HG02970 (cell line): ENCODE measurements around the gene C21orf58.
"Not testable (repeated sequence)": the region's sequence is repeated elsewhere in the genome, so short reads cannot be mapped to it uniquely, and the experiment has no call there.

ENCODE experiments used
- ATAC-seq: cut with Tn5 transposase; IDR thresholded peaks from one replicate; pipeline ENCODE4 v1.9.1; 2021; ENCODE audit warnings: mild to moderate bottlenecking, moderate library complexity, moderate number of reproducible peaks; ENCODE audit not compliant: unreplicated experiment, low FRiP score

Gene C21orf58

DNA sequence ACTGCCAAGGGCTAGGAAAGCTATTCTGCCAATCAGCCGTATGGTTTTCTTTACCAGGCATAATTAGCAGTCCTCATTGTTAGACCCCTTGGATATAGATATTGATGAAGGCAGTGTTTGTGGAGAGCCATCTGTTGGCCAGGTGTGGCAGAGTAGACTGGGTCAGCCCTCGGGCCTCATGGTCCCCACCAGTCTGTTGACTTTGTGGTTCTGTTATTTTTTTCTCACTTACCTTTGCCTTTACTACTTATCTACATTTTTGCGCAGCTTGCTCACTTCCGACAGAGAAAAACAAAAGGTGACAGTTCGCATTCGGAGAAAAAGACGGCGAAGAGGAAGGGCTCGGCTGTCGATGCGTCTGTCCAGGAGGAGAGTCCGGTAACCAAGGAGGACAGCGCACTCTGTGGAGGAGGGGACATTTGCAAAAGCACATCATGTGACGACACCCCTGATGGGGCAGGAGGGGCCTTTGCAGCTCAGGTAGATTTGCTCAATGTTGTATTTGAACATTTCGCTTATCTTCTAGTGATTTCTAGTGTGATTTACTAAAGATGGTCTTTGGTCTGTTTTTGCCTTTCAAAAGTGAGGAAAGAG is 2.5 kb upstream of the C21orf58 start:
- ATAC-seq: no peak

DNA sequence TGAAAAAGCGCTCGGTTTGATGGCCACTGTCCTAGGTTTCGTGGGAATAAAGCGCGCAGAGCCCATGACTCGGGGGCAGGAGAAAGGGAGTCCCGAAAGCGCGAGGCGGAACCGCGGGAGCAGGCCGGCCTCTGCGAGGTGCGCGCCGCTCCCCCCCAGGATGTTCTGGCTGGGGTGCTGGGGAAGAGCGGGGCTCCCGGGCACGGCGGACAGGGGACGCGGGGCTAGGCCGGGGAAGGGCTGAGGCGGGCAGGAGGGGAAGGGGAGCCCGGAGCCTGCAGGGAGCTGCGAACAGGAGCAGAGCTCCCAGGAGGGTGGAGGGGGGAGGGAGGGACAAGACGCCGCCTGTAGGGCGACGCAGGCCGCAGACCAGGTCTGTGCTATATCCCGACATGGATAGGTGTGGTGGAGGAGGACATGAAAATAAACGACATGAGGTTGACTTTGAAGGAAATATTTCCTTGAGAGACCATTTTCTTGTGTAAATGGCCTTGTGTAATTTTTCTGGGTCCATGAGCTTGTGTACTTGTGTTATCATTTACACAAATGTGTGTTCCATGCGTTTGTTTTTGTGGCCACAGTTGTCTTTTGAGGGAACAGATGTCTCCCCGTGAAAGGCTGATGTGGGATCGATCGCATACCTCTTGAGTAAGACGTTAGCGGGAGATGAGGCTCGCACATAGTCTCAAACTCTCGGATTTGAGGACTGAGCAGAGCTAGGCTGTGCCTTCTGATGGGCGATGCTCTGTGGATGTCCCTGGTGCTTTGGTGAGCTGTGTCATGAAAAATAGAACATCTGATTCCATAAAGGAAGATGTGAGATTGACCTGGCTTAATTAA is 1.6 kb upstream of the C21orf58 start:
- ATAC-seq: no peak

DNA sequence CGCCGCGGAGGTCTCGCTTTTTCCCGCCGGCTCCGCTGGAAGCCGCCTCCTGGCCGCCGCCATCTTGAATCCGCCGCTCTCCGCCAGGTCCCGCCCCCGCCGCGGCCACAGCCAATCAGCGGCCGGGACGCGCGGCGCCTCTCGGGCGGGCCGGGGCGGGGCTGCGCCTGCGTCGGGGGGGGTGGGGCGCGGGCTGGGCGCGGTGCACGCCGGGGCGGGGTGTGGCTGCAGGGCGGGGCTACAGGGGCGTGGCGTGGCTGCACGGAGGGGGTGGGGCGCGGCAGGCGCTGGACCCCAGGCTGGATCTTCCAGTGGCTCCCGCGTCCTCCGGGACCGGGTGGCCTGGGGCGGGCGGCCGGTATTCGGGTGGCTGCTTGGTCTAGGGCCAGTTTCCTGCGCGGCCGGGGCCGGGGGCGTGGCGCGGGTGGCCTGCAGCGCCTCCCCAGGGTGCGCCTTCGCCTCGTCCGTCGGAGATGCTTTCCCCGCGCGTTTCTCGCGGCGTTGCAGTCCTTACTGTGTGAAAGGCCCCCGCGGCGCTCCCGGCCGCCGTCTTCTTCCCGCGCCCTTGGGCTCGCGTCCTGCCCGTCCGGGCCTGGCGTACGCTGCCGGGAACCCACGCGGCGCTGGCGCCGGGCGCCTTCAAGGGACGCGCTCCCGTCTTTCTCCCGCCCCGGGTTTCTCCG is 861 bp upstream of the C21orf58 start:
- ATAC-seq: peak; percentile 46

DNA sequence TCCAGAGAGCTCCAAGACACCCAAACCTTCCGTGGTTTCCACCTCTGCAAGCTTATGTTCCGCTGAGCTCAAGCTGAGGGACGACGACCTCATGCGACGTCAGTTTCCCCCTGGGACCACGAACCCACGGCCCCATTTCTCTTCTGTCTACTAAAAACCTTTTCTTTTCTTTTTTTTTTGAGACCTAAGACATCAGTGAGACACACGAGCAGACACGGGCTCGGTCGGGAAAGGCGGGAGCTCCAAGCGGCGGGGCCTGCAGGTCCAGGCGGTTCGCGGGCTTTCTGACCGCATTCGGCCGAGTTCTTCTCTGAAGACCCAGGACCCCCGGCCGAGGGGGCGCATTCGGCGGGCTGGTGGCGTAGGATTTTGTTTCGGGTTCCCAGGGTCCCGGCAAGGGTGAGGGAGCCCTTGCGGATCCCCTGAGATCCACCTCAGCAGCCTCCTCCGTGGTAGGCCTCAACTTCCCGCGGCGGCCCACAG is 402 bp downstream of the C21orf58 start:
- ATAC-seq: no peak

DNA sequence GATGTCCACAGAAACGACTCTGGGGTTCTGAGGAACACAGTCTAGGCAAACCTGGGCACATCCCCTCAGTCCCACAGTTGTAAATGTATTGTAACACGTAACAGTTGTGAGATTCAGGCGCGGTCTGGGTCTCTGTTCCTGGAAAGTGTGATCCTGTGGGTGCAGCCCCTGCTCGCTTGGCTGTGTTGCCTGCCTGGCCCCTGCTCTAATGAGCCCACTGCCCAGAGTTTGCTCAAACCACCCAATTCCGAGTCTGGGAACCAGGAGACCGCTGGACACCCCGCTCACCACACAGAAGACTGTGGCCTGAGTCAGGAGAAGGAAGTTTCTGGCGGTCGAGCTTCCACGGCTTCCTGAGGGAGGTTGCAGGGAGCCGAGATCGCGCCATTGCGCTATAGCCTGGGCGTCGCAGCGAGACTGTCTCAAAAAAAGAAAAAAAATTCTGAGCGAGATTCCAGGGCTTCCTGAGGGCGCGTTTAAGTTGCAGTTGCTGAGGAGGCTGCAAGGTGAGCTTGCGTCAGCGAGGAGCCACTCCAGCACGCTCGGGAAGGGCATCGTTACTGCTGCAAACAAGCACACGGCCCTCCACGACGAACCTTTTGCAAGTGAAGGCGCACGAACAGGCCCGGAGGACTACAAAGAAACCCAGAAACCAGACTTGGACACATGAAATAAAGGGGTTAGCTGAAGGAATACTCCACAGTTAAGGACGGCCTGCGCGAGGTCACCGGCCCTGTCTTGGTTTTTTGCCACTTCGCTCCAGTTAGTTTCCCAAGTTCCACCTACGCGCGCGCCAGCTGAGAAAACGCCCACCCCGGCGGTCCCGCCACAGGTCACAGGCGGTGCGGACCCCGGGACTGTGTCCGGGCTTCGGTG is 1.1 kb downstream of the C21orf58 start:
- ATAC-seq: no peak

DNA sequence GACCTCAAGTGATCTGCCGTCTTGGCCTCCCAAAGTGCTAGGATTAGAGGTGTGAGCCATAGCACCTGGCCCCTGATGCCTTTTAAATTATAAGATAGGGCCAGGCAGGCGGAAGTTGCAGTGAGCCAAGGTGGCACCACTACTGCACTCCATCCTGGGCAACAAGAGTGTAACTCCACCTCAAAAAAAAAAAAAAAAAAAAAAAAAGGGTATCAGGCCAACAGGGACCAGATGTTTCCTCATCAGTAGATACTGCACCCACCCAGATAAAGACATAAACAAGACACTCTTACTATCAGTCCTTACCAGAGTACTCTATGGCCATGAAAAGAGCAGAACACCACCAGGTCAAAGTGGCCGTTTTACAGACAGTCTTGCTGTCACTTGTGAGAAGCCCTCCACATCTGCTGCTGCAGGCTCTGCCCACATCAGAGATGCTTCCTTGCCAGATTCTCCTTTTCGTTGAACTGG is 3.3 kb downstream of the C21orf58 start:
- ATAC-seq: no peak

DNA sequence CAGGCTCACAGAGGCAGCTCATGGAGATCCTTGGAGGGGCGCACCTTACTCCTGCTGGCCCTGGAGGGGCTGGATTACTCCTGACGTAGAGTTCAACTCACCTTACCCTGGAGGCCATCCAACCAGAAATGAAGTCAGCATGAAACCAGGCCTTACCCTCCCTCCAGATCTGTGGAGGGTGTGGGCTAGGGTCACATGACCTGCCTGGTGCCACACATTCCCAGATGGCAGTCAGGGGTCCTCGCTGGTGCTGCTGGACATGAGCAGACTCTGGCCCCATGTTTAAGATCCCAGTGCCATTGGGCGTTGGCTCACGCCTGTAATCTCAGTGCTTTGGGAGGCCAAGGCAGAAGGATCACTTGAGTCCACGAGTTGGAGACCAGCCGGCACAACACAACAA is 4.5 kb downstream of the C21orf58 start:
- no peak for ATAC-seq

DNA sequence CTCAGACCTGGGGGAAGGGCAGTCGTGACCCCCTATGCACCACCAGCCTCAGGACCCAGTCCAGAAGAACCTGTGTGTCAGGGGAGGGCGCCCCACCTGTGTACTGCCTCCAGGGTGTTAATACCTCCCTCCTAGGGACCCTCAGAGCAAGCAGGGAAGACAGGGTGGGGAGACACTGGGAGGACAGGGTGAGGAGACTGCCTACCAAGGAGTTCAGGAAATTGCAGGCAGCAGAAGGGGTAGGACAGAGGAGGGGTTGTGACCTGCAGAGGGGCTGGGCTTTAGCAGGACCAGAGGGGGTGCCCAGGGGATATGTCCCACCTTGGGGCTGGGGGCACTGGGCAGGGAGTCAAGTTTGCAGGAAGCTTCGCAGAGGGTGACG is 5.2 kb downstream of the C21orf58 start:
- no peak for ATAC-seq

DNA sequence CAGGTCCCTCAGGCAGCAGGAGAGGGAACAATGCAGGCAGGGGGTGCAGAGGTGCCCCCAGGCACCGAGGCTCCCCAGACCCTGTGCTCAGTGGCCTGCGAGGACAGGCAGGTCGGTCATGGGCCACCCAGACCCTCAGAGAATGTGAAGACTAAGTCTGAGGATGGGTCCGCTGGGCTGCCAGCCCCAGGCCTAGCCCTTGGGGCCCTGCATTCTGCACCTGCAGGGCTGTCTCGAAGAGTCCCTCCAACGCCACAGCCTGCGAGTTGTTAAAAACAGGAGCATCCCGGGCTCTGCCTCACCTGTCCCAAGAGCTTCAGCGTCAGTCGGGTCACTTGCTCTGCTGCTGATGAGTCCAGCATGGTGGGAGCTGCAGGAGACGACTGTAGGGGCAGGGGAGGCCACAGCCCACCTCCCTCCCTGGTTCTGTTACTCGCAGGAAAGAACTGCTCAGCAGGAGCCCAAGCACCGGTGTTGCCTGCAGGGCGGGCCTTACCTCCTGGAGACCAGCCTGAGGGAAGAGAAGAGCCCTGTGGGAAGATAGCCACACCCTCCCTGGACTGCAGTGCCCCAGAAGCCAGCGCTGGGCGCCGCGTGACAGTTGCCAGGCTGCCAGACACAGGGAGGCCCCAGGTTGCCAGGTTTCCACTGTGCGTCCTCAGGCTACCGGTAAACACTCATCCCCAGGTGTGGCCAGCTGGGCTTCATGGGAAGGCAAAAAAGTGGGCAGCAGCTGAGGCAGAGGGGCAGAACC is 5.8 kb downstream of the C21orf58 start:
- ATAC-seq: no peak

DNA sequence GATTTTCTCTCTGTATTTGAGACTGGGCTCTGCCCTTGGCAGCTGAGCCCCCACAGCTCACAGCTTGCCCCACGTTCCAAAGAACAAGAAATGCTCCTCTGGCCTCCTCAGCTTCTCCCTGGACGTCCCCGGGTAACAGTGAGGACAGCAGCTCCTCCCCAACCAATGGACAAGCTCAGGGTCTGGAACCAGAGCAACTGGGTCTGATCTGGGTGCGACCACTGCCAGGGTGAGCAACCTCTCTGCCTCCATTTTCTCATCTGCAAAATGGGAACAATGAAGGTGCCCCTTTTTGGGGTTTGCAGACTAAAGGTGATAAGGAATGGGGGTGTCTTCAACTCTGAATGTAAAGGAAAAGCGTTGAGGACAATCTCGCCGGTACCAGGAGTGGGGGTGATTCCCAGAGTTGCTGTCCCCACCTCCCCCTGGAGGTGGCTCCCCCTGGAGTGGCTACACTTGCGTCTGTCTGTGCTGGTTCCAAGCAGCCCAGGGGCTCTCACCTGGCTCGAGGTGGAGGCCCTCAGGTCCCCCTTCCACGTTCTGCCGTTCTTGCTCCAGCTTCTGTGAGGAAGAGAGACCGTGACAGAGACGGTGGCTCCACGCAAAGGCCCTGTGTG is 6.9 kb downstream of the C21orf58 start:
- no peak for ATAC-seq

DNA sequence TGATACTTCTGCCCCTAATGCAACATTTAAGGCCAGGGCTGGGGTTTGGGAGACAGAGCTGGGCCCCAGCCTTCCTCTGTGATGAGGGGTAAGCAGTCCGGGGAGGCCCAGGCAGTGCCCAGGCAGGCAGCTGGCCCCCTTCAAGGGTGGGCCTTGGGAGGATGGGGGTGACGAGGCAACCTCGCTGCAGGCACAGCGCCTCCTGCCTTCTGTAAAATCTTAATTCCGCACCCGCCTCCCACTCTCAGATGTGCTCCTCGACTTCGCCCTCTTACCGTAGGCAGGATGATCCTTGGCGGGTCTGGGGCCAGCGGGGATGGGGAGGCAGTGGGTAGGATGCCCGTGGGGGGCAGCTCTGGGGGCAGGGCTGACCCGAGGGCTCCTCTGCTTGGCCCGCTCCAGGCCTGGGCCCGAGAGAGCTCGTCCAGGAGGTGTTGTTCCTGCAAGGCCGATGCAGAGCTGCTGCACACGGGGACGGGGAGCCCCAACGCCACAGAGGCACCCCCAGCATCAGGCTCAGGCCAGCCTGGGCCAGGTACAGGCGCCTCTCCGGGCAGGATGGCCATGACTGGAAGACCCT is 9.1 kb downstream of the C21orf58 start:
- no peak for ATAC-seq

DNA sequence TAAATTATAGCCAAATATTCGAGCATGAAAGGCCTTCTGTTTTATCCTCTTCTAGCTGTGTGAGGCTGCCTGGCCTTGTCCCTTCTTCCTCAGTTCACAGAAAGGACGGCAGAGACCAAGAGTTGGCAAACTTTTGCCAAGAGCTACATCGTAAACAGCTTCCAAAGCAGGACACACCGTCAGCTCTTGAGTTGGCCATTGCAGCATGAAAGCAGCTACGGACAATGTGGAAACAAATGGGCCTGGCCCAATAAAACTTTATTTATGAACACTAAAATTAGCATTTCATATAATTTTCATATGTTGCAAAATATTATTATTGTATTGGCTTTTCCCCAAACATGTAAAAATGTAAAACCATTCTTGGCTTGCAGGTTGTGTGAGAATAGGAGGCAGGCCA is 10.7 kb downstream of the C21orf58 start:
- no peak for ATAC-seq

DNA sequence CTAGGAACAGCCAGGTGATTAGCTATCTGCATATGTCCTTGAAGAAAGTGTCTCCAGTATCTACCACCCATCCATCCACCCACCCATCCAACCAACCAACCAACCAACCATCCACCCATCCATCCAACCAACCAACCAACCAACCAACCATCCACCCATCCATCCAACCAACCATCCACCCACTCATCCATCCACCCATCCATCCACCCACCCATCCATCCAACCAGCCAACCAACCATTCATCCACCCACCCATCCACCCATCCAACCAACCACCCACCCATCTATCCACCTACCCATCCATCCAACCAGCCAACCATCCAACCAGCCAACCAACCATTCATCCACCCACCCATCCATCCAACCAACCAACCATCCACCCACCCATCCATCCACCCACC is 12.1 kb downstream of the C21orf58 start:
- ATAC-seq: no peak

DNA sequence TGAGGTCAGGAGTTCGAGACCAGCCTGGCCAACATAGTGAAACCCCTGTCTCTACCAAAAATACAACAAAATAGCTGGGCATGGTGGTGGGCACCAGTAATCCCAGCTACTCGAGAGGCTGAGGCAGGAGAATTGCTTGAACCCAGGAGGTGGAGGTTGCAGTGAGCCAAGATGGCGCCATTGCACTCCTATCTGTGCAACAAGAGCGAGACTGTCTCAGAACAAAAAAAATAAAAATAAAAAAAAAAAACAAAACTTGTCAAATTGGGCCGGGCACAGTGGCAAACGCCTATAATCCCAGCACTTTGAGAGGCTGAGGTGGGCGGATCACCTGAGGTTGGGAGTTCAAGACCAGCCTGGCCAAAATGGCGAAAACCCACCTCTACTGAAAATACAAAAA is 13.4 kb downstream of the C21orf58 start:
- ATAC-seq: not testable (repeated sequence)

DNA sequence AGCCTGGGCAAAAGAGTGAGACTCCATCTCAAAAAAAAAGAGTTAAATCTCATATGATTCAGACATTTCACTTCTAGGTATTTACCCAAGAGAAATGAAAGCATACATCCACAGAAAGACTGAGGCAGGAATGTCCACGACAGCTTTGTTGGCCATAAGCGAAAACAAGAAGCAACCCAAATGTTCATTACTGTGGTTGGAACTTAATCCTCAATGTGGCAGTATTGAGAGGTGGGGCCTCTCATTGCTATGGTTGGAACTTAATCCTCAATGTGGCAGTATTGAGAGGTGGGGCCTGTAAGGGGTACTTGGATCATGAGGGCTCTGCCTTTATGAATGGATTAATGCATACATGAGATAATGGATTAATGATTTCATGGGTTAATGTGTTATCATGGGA is 15.2 kb downstream of the C21orf58 start:
- no peak for ATAC-seq

DNA sequence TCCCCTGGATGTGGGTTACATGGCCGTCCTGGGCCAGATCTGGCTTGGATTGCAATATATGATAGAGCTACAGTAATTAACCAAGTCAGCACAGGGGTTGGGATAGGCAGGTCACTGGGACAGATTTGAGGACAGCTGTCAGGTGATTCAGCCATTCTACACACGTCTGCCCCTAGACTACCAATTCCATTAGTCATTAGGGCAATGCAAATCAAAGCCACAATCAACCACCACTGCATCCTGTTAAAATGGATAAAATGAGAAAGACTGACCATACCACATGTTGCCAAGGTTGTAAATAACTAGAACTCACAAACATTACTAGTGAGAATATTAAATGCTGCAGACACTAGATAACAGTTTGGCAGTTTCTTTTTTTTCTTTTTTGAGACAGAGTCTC is 16.0 kb downstream of the C21orf58 start:
- ATAC-seq: no peak

DNA sequence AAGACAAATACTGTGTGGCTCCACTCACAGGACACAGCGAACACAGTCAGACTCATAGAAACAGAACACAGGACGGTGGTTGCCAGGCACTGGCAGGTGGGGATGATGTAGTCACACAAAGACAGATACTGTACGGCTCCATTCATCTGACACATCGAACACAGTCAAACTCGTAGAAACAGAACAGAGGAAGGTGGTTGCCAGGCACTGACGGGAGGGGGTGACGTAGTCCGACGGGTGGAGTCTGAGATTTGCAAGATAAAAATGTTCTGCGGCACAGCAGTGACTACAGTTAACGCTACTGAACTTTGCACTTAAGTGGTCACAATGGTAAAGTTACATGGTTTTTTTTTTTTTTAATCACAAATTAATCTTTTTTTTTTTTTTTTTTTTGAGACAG is 18.7 kb downstream of the C21orf58 start:
- no peak for ATAC-seq

DNA sequence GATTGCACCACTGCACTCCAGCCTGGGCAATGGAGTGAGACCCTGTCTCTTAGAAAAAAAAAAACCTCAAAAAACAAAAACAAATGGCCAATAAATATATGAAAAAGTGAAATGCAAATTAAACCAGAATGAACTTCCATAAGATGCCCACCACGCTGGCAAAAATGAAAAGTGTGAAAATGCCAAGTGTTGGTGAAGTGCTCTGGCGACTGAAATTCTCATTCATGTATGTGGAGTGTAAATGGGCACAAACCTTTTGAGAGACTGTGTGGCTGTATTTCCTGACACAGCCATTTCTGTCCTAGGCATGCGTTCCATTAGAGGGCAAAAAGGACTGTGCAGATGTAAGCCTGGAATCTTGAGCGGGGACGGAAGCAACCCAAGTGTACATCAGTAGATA is 19.2 kb downstream of the C21orf58 start:
- ATAC-seq: no peak

DNA sequence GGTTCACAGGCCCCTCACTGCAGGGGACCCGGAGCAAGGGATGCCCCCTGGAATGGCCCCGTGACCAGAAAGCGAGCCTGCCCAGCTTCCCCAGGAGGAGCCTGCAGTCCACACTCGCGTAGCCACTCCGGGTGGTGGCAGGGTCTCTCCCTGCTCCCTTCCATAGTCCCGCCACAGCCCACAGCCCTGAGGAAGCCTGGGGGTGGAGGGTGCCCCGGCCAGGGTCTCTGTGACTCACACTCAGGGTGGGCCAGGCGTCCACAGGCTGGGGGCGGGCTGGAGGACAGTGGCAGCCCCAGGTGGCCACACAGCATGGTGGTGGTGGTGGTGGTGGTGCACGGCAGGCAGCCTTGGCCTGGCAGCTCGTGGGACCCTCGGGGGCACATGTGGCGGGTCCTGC is 21.9 kb downstream of the C21orf58 start:
- ATAC-seq: no peak
